ENCODE results near the gene HDAC4.

Gene HDAC4

GRCh38 chr2:239145106-239145505 is 255.7 kb downstream of the HDAC4 start:
- no peak for DNase-seq

GRCh38 chr2:239144713-239144999 is 256.2 kb downstream of the HDAC4 start:
- DNase-seq = no peak

- no peak for DNase-seq
Measured at GRCh38 chr2:239143858-239144712, 256.7 kb downstream of the HDAC4 start.

DNA sequence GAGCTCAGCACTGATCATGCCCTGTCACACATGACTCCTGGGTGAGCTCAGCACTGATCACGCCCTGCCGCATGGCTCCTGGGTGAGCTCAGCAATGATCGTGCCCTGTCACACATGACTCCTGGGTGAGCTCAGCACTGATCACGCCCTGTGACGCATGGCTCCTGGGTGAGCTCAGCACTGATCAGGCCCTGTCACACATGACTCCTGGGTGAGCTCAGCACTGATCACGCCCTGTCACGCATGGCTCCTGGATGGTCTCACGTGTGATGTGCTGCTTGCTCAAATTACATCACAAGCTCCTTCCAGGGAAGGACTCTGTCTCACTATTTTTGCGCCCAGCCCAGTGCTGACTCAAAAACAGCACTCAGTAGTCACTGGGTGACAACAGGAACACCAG is 258.0 kb downstream of the HDAC4 start:
- DNase-seq = no peak

- no peak for DNase-seq
Measured at GRCh38 chr2:239142296-239142695, 258.5 kb downstream of the HDAC4 start.

DNA sequence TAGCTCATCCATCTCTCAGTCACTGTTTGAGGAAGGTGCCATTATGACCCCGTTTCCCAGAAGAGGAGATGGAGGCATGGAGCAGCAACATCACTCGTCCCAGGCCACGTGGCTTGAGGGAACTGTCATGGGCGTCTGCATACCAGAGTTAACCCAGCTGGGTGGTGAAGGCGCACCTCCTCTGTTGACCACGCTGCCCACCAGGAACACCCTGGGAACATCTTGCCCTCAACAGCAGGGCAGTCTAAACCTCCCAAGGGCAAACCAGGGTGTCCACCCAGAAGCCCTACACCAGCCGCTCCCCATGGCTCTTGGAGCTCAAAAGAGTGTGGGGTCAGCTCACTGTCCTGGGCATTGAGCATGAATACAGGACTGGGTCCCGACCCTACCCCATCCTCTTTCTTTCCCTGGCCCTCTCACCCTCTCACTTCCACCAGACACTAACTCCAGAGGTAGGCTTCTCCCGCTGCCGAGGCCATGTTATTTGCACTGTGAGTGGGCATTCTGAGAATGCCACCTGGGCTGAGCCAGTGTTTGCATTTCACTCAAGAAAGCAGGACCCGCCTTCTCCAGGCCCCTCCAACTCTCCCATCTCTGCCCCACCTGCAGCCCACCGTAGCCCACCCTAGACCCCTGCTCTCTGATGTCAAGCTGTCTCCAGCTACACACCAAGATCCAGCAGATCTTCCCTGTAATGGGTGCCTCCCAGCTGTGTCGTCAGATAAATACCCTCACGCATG is 259.6 kb downstream of the HDAC4 start:
- DNase-seq = no peak

DNA sequence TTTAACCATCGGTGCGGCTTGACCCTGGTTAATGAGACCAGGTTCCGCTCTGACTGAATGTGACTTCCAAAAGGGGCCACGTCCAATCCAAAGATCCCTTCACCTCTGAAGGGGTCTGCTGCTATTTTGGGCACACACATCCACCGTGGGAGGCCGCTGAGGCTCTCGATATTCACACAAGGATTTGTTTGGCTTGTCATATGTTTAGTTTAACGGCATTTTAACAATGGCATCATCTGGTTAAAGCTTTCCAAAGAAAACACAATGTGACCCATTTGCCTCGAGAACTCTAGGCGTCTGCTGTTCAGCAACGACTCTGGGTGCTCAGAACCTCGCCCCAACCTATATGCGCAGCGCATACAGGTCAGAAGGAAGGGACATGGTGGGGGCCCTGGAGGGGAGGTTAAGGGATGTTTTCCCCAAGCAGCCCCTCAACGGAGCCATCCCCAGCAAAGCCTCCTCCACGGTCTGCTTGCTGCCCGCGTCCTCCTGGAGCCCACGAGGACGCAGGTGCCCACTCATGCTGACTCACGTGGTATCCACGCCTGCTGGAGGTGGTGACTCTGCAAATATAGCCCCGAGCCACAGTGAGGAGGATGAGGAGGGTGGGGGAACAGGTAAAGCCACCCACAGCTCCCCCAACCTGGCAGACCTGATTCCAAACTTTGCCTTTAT is 260.3 kb downstream of the HDAC4 start:
- no peak for DNase-seq

- DNase-seq = no peak
Measured at GRCh38 chr2:239139566-239139965, 261.3 kb downstream of the HDAC4 start.

- no peak for DNase-seq
Measured at GRCh38 chr2:239139101-239139500, 261.7 kb downstream of the HDAC4 start.

- no peak for DNase-seq
Measured at GRCh38 chr2:239138610-239139009, 262.2 kb downstream of the HDAC4 start.

DNA sequence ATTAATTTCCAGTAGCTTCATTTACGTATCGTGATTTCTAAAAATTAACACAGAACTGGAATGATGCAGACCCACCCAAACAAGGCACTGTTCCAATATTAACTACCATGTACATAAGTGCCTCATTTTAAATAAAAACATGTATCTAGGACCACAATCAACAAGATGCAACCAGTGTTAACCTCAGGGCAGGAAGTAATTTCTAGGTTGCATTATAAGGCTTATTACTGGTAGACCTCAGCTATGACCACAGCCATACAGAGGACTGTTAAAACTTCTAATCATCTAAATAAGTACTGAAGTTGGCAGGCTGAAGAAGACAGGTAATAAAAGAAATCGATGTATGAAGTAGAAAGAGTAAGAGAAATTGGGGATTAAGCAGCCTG is 262.9 kb downstream of the HDAC4 start:
- no peak for DNase-seq

DNA sequence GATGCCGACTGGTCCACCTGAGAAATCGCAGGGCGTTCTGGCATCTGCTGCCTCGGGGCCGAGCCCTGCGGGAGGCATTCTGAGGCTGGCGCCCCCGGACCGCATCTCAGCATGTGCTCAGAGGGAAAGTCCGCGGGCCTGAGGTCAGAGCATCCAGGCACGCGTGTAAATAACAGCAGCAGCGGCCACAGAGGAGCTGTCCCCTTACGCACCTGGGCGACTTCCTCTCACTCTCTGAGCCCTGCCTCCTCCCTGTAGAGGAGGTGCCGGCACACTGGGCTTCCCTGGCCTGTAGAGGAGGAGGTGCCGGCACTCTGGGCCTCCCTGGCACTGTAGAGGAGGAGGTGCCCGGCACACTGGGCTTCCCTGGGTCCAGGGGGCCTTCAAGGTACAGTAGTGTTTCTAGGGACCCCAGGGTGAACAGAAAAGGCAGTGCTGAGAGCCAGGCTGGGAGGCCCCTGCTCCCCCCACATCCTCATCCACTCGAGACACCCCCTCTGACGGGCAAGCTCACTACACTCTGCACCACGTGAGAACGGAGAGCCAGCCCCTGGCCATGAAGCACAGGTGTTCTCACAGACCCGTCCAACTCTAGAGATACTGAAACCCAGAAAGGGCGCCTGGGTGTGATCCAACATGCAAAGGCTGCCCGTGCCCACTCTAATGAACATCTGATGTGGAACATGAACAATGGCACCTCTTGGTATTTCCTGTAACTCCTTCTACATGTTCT is 263.5 kb downstream of the HDAC4 start:
- DNase-seq = no peak

DNA sequence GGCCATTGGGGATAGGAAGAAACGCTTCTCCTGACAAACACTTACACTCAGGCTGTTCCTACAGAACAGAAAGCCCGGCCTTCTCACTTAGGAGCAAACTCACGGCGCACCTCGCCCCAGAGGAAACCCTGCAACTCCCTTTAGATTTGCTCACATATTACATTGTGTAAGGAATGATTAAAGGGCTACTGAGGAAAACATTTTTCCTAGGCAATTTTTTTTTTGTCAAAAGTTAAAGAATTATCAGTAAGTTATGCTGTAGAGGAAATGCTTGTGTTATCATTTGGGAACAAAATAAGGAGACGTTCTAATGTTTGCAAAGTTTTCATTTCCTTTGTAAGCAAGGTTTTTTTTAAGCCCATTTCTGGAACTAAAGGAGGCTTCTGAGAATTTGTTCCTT is 264.1 kb downstream of the HDAC4 start:
- DNase-seq = no peak

DNA sequence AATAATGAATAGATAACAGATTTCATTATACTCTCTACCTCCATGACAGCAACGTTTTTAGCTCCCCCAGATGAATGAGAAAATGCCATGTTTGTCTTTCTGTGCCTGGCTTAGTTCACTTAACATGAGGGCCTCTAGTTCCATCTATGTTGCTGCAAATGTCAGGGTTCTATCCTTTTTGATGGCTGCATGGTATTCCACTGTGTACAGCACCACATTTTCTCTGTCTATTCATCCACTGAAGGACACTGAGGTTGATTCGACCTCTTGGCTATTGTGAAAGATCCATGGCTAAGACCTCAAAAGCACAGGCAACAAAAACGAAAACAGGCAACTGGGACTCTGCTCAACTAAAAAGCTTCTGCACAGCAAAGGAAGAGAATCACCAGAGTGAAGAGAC is 264.6 kb downstream of the HDAC4 start:
- no peak for DNase-seq

DNA sequence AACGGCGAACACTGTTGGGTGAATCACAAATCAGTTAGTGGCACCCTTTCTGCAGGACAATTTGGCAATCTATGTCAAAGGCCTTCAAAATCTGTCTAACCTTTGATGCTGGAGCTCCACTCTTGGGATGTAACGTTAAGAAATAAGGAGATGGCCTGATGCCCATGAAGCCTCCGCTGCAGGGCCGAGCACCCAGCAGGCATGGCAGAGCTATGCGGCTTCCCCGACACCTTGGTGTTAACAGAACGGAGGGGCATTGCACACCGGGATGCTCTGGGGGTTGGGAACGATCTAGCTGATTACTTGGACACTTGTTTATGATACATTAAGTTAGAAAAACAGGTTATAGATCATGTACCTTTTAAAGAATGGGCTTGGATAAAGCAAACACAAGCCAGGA is 265.3 kb downstream of the HDAC4 start:
- no peak for DNase-seq

GRCh38 chr2:239133945-239134570 is 266.8 kb downstream of the HDAC4 start:
- no peak for DNase-seq

GRCh38 chr2:239132786-239133185 is 268.0 kb downstream of the HDAC4 start:
- DNase-seq = no peak

- no peak for DNase-seq
Measured at GRCh38 chr2:239132156-239132709, 268.6 kb downstream of the HDAC4 start.

- no peak for DNase-seq
Measured at GRCh38 chr2:239131521-239131920, 269.3 kb downstream of the HDAC4 start.

DNA sequence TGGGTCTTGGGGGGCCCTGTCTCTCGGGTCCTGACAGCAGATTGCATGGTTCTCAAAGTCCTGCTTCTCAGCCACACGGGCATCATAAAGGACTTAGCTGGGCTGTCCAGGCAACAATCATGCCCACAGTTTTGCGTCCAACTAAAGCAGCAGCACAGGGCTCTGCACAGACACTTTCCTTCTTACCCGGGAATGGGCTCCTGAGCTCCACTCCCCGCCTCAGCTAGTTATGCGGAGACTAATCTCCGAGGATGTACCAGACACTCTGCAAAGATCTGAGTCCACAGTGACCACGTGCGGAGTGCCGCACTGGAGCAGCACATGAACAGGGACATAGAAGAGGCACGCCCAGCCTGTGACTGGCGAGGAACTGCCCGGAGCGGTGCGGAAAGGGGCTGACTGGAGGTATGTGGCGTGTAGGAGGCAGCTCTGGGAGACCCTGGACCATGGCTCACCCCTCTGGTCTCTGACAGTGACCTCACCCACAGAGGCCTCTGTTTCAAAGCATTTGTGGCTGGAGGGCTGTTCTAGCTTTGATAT is 270.0 kb downstream of the HDAC4 start:
- DNase-seq = no peak

DNA sequence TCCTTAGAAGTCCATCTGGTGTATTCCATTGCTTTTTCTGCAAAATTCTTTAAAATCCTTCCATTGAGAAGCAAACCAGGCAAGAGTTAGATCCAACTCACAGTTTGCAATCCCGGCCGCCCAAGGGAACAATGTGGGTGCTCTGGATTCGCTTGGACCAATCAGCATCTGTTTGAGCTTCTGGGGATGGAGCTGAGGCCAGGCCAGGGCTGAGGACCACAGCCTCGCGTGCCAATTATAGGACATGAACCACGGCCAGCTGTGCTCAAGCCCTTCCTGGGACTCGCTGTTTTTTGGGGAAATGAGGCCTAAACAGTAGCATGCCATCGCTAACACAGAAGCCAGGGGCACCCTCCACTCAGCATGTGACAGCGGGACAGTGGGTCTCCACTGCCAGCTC is 270.8 kb downstream of the HDAC4 start:
- no peak for DNase-seq
